ENCODE results near the gene OGFOD3. TPM values are rescaled to one million over a fixed set of nuclear protein-coding genes. Genes with fewer than 3 reads are reported as not detected.

The OGFOD3 gene
- total RNA-seq, 1 experiment from 2014 or later: 53.6 TPM

- no peak for TF ChIP-seq ZNF274 (IDR thresholded peaks at IDR 0.05; ENCODE audit: low read depth, low read length)
Measured at GRCh38 chr17:82378741-82379021, 39.7 kb downstream of the OGFOD3 start (continued).

- POLR2A ChIA-PET: no interaction called here
- H3K27me3 ChIP-seq (ENCODE audit: insufficient read depth, low read length): no peaks in the 10 kb centered on the region
- TF ChIP-seq ZNF274 (IDR thresholded peaks at IDR 0.05; ENCODE audit: low read depth, low read length) (no peak), SRF (IDR thresholded peaks at IDR 0.05; ENCODE audit: low read depth) (no peak), YY1 (IDR thresholded peaks at IDR 0.05; ENCODE audit: extremely low read depth, insufficient replicate concordance, low read depth, low read length) (no peak), JUND (IDR thresholded peaks at IDR 0.05) (no peak), CTCF (IDR thresholded peaks at IDR 0.05 in 2 of 3, conservative IDR thresholded peaks at IDR 0.05 in 1 of 3; ENCODE audit: borderline replicate concordance in 1 of 3, insufficient read depth in 1 of 3, low read depth in 2 of 3, low read length in 2 of 3) (no peak), REST (IDR thresholded peaks at IDR 0.05; ENCODE audit: low read depth) (no peak), SIN3A (IDR thresholded peaks at IDR 0.05; ENCODE audit: low read depth) (no peak), RAD21 (IDR thresholded peaks at IDR 0.05; ENCODE audit: low read depth) (no peak), SP1 (IDR thresholded peaks at IDR 0.05; ENCODE audit: low read depth) (no peak), ZBTB33 (IDR thresholded peaks at IDR 0.05; ENCODE audit: extremely low read depth, insufficient replicate concordance, low read length) (no peak), EZH2phosphoT487 (IDR thresholded peaks at IDR 0.05; ENCODE audit: borderline replicate concordance) (no peak), POLR2A (IDR thresholded peaks at IDR 0.05; ENCODE audit: borderline replicate concordance, extremely low read depth, insufficient read depth, insufficient read length) (no peak), POLR2AphosphoS5 (IDR thresholded peaks at IDR 0.05; ENCODE audit: low read depth, low read length) (no peak), MAX (IDR thresholded peaks at IDR 0.05) (no peak), CEBPB (IDR thresholded peaks at IDR 0.05; ENCODE audit: low read depth) (no peak), FOSL1 (IDR thresholded peaks at IDR 0.05; ENCODE audit: low read depth) (no peak), ELF1 (IDR thresholded peaks at IDR 0.05; ENCODE audit: borderline replicate concordance, low read depth) (no peak), EGR1 (IDR thresholded peaks at IDR 0.05; ENCODE audit: low read depth) (no peak), ZFX (IDR thresholded peaks at IDR 0.05) (no peak)
Measured at GRCh38 chr17:82377924-82378740, 40.3 kb downstream of the OGFOD3 start.

More at GRCh38 chr17:82377924-82378740, 40.3 kb downstream of the OGFOD3 start:
- Histone ChIP-seq H3K4me1 (ENCODE audit: control insufficient read depth in 1 of 2, insufficient read depth in 2 of 2, low read length in 2 of 2) (no peaks in the 10 kb centered on the region), H3K79me2 (ENCODE audit: insufficient read depth, low read length) (no peaks in the 10 kb centered on the region), H4K20me1 (ENCODE audit: insufficient read depth) (no peaks in the 10 kb centered on the region), H3K4me3 (replicated peaks in 1 of 2; ENCODE audit: low read depth in 1 of 2, low read length in 2 of 2) (no peak overlapping the region), H3K9ac (ENCODE audit: low read length) (no peak overlapping the region), H3K9me2 (ENCODE audit: insufficient read depth) (no peaks in the 10 kb centered on the region), H3K4me2 (ENCODE audit: low read length) (no peak overlapping the region), H3K36me3 (ENCODE audit: control insufficient read depth in 1 of 2, insufficient read depth in 2 of 2, low read length in 2 of 2) (no peaks in the 10 kb centered on the region), H3K9me3 (ENCODE audit: control insufficient read depth in 1 of 2, insufficient read depth in 1 of 2, low read depth in 1 of 2, low read length in 2 of 2) (no peaks in the 10 kb centered on the region), H3K27ac (ENCODE audit: low read depth, low read length) (no peak overlapping the region), H2AFZ (ENCODE audit: low read depth, low read length, poor library complexity, severe bottlenecking) (no peak overlapping the region)
- DNase-seq (ENCODE audit: low read depth, low spot score): no peak
- intact Hi-C loops (cut with micrococcal nuclease): no loop called here
- RAD21 ChIA-PET (ENCODE audit: low non-redundant PET in 1 of 2, low total read pairs in 2 of 2, uncharacterized antibody in 2 of 2, unreplicated experiment in 2 of 2): no interaction called here
- BruUV-seq (replicated peaks): no TSS peak
- CTCF ChIA-PET: no interaction called here
- ATAC-seq: no peak

All from HCT116 (cell line).